ENCODE measurements around the gene ART4. TPM values are rescaled to one million over a fixed set of nuclear protein-coding genes. Genes with fewer than 3 reads are reported as not detected.

ART4 gene
- total and polyA plus RNA-seq, 2 donors (not counting 3 experiments of a cell fraction or from before 2014, with no cell fraction given), result 12.5 to 54.7 TPM

- H3K4me1 ChIP-seq (ENCODE audit: control insufficient read depth, extremely low read depth, insufficient read depth, low read length), result peaks cover 71% of the 10 kb centered on the region
- no TSS peak for BruUV-seq (replicated peaks)
- CTCF ChIA-PET, result no interaction called here
Measured at GRCh38 chr12:14839262-14839661, 4.1 kb downstream of the ART4 start.

More at GRCh38 chr12:14839262-14839661, 4.1 kb downstream of the ART4 start:
- Histone ChIP-seq H3K4me3 (replicated peaks in 1 of 3; ENCODE audit: insufficient read depth in 1 of 3, low read depth in 1 of 3, low read length in 3 of 3) (no peak overlapping the region), H2AFZ (ENCODE audit: low read depth, low read length) (no peak overlapping the region), H3K79me2 (ENCODE audit: control insufficient read depth, insufficient read depth, low read length) (peaks cover 18% of the 10 kb centered on the region), H3K4me2 (ENCODE audit: insufficient read depth, low read length) (no peak overlapping the region), H4K20me1 (replicated peaks; ENCODE audit: control insufficient read depth, extremely low read depth, insufficient read depth, low read length) (no peaks in the 10 kb centered on the region), H3K36me3 (ENCODE audit: control insufficient read depth in 2 of 2, extremely low read depth in 1 of 2, insufficient read depth in 2 of 2, low read length in 2 of 2) (peaks cover 0 to 6% of the 10 kb centered on the region in 2 experiments), H3K9ac (replicated peaks; ENCODE audit: extremely low read depth, insufficient read depth, low read length) (no peak overlapping the region), H3K9me1 (replicated peaks; ENCODE audit: control insufficient read depth, extremely low read depth, insufficient read depth, low read length) (no peaks in the 10 kb centered on the region), H3K9me3 (replicated peaks; ENCODE audit: control insufficient read depth, insufficient read depth, low read length) (no peaks in the 10 kb centered on the region), H3K27me3 (ENCODE audit: control insufficient read depth in 2 of 2, insufficient read depth in 2 of 2, low read length in 2 of 2) (no peaks in the 10 kb centered on the region), H3K27ac (ENCODE audit: insufficient read depth, low read depth, low read length) (no peak overlapping the region)
- dilution Hi-C loops (cut with MboI; ENCODE audit: extremely low pct_ligation_motif_present, low sequenced_read_pairs) (loop anchor here (10.0 kb wide), 1 partner anchor 116 kb away; no protein-coding TSS in a partner anchor), intact Hi-C loops (cut with micrococcal nuclease) (no loop called here)
- POLR2A ChIA-PET, result no interaction called here
- TF ChIP-seq GATA2 (IDR thresholded peaks at IDR 0.05; ENCODE audit: insufficient read depth, insufficient read length, low read depth, low read length), result no peak
- TF ChIP-seq MYC (IDR thresholded peaks at IDR 0.05; ENCODE audit: low read depth, low read length), result no peak
- no peak for TF ChIP-seq POLR2AphosphoS5 (IDR thresholded peaks at IDR 0.05; ENCODE audit: insufficient read depth, low read depth, low read length)
- no peak for TF ChIP-seq FOS (IDR thresholded peaks at IDR 0.05; ENCODE audit: borderline replicate concordance, insufficient read depth, low read length)
- no peak for TF ChIP-seq JUN (IDR thresholded peaks at IDR 0.05; ENCODE audit: borderline replicate concordance, insufficient read depth, insufficient read length, low read depth)
- no peak for TF ChIP-seq POLR2A (IDR thresholded peaks at IDR 0.05; ENCODE audit: low read depth, low read length)
- TF ChIP-seq MAX (IDR thresholded peaks at IDR 0.05; ENCODE audit: insufficient read depth, insufficient read length), result no peak
- TF ChIP-seq EZH2 (IDR thresholded peaks at IDR 0.05; ENCODE audit: borderline replicate concordance, low read depth, low read length, severe bottlenecking), result no peak
- TF ChIP-seq CTCF (IDR thresholded peaks at IDR 0.05; ENCODE audit: extremely low read depth in 1 of 2, insufficient read depth in 1 of 2, low read depth in 1 of 2, low read length in 2 of 2), result no peak
- DNase-seq (ENCODE audit: low read depth, low spot score) (no peak), FAIRE-seq (no peak)
